ENCODE results near the gene SLC15A4.

DNA sequence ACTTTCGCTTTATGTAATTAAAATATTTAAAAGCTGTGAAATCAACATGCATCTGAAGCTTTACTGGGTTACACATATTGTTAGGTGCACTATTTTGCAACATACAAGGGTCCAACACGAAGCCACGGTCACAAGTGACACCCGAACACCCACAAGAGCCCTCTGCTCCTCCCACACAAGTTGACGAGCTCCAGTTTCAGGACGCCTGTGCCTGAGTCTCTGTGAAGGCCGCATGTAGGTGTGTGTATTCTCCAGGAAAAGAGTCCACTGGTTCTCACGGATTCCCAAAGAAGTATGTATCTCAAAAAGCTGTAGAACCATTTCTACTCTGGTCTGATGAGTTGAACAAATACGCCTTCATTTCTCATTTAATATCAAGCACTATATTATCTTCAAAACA is 12.0 kb downstream of the SLC15A4 start:
- TF ChIP-seq, protein P1, sequence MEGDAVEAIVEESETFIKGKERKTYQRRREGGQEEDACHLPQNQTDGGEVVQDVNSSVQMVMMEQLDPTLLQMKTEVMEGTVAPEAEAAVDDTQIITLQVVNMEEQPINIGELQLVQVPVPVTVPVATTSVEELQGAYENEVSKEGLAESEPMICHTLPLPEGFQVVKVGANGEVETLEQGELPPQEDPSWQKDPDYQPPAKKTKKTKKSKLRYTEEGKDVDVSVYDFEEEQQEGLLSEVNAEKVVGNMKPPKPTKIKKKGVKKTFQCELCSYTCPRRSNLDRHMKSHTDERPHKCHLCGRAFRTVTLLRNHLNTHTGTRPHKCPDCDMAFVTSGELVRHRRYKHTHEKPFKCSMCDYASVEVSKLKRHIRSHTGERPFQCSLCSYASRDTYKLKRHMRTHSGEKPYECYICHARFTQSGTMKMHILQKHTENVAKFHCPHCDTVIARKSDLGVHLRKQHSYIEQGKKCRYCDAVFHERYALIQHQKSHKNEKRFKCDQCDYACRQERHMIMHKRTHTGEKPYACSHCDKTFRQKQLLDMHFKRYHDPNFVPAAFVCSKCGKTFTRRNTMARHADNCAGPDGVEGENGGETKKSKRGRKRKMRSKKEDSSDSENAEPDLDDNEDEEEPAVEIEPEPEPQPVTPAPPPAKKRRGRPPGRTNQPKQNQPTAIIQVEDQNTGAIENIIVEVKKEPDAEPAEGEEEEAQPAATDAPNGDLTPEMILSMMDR (IDR thresholded peaks at IDR 0.05), result no peak
- no peak for TF ChIP-seq TCF12 (IDR thresholded peaks at IDR 0.05)
- no peak for TF ChIP-seq SMC3 (IDR thresholded peaks at IDR 0.05; ENCODE audit: low read depth, low read length)
- TF ChIP-seq FOXJ3 (CRISPR knock-in tag; IDR thresholded peaks at IDR 0.05), result no peak
- TF ChIP-seq FOXM1 (IDR thresholded peaks at IDR 0.05; ENCODE audit: low read depth), result no peak
- TF ChIP-seq, protein P2, sequence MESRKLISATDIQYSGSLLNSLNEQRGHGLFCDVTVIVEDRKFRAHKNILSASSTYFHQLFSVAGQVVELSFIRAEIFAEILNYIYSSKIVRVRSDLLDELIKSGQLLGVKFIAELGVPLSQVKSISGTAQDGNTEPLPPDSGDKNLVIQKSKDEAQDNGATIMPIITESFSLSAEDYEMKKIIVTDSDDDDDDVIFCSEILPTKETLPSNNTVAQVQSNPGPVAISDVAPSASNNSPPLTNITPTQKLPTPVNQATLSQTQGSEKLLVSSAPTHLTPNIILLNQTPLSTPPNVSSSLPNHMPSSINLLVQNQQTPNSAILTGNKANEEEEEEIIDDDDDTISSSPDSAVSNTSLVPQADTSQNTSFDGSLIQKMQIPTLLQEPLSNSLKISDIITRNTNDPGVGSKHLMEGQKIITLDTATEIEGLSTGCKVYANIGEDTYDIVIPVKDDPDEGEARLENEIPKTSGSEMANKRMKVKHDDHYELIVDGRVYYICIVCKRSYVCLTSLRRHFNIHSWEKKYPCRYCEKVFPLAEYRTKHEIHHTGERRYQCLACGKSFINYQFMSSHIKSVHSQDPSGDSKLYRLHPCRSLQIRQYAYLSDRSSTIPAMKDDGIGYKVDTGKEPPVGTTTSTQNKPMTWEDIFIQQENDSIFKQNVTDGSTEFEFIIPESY (IDR thresholded peaks at IDR 0.05; ENCODE audit: borderline replicate concordance, low read depth), result no peak
- TF ChIP-seq, protein P3, sequence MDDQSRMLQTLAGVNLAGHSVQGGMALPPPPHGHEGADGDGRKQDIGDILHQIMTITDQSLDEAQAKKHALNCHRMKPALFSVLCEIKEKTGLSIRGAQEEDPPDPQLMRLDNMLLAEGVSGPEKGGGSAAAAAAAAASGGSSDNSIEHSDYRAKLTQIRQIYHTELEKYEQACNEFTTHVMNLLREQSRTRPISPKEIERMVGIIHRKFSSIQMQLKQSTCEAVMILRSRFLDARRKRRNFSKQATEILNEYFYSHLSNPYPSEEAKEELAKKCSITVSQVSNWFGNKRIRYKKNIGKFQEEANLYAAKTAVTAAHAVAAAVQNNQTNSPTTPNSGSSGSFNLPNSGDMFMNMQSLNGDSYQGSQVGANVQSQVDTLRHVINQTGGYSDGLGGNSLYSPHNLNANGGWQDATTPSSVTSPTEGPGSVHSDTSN (IDR thresholded peaks at IDR 0.05), result no peak

Measured in SK-N-SH (cell line).